Measurements from ENCODE around the gene MUSTN1.

The MUSTN1 gene

DNA sequence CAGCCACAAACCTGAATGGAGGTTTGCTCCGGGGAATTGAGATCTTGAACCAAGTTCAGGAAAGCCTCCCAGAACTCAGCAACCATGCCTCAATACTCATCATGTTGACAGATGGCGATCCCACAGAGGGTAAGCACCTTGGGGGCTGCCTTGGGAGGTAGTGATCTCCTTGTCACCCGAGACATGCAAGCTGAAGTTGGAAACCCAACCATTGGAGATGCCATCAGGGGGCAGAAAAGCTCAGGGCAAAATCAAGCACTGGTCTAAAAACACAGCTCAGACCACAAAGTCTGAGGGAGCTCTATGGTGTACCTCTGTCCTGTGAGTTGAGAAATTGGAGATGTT, 51.6 kb downstream of the MUSTN1 start:
- DNase-seq: no peak

Measured in NCI-H82 (cell line).